Activated CD8-positive, alpha-beta memory T cell treated with anti-CD3 and anti-CD28 coated beads for 4 hours (primary cell): ENCODE results near the gene SALL4.
"Not testable (repeated sequence)": the region's sequence is repeated elsewhere in the genome, so short reads cannot be mapped to it uniquely, and the experiment has no call there.

Source experiments
- DNase-seq, 2 donors: peaks; one replicate each; pipeline ENCODE4 v3.0.0-alpha.2; 2020; ENCODE audit warnings: low read depth in 2 of 2

SALL4 gene

DNA sequence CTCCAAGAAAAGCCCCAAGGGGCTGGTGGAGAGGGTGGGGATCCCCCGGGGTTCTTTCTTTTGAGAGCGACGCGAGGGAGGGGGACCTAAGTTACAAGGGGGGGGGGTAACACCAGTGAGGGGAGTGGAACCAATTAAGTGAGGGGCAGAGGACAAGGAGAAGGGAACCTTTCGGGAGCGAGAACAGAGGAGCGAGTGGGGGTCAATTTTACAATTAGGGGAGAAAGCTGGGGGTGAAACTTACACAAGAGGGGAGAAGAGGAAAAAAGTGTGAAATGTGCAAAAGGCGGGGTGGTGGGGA, 548 bp downstream of the SALL4 start:
- DNase-seq = no peak

DNA sequence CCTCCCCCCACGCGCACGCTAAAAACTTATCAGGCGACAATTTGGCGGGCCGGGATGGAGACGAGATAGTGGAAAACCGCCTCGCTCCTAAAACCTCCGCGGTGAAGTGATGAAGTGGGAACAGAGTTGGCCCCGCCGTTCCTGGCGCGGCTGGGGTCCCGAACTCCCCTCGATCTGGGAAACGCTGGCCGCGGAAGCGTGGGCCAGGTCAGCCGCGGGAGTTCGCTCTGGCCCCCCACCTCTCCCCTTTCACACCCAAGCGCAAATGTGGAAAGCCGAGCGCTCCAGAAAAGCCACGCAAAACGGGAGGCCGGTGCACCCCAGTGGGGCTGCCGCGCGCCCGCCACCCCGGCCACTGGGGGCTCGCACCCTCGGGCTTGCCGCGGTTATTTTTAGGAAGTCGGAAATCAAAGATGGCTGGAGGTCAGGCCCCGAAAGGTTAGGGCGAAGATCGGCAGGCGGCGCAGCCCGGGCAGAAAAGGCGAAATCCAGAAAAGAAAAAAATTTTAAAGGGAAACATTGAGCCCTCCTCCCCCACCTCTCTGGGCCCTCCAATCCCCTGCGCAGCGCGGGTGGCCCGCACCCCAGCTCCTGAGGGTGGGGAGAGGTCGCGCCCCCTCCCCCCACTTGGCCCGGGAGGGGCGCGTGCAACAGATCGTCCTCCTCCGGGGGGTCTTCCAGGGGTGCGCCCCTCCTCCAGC, 1.0 kb downstream of the SALL4 start:
- no peak for DNase-seq

DNA sequence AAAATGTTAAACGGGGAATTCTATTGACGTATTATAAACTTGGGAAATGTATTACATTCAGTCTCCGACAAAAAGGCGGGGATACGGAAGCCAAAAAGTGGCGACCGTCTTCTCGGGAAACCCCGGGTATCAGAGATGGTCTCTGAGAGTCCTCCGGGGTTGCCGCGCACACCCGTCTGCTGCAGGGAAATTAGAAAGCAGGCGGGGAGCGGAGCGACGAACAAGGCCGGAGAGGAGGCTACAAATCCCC, 1.5 kb downstream of the SALL4 start:
- no peak for DNase-seq

DNA sequence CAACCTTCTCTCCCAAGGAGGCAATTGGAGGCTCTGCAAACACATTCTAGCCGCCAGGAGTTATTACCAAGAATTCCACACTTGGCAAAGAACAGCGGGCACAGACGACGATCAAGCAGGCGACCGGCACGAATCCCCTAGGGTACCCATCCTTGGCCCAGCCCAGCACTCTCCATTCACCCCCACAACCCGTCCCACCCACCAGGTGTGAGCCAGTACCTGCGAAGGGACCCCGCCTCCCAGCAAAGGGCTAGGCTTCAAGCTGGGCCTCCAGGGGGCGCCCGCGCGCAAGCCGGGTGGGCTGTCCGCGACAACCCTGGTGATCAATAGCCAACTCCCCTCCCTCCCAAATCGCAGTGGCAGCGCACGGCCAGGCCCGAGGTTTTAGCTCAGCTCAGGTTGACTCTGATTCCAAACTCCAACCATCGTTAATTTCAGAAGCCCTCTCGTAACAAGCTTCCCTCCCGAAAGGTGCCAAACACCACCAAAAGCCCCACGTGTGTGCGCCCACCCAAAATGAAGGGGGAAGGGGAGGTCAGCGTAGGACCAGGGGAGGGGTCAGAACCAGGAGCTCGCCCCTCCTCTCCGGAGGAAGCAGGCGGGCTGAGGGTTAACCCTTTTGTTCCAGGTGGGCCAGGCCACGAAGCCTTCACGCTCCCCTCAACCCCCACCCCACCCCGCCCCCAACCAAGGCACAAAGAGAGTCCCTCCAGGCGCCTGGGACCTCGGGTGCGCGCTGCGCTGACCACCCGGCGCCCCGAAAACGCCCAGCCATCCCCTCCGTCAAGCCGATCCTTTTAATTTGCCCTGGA, 2.1 kb downstream of the SALL4 start:
- peak; percentile 14 to 24 for DNase-seq

DNA sequence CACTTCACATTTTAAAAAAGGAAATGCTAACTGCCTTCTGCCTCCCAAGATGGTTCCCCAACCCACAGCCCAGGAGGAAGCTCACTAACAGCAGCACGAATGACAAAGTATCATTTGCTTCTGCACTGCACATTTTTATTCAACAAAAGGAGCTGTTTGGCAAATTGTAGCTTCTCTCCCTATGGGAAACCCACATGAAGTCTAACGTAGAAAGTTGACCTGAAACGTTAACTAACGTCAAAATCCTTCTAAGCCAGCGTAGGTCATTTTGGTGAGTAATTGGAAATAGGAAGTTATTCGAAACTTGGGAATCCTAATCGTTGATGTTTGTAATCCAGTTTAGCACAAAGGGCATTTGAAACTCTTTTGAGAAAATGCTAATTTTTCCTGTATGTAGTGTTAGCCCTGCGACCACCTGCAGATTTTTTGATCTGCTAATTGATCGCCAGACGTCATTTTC, 2.9 kb downstream of the SALL4 start:
- no peak for DNase-seq

DNA sequence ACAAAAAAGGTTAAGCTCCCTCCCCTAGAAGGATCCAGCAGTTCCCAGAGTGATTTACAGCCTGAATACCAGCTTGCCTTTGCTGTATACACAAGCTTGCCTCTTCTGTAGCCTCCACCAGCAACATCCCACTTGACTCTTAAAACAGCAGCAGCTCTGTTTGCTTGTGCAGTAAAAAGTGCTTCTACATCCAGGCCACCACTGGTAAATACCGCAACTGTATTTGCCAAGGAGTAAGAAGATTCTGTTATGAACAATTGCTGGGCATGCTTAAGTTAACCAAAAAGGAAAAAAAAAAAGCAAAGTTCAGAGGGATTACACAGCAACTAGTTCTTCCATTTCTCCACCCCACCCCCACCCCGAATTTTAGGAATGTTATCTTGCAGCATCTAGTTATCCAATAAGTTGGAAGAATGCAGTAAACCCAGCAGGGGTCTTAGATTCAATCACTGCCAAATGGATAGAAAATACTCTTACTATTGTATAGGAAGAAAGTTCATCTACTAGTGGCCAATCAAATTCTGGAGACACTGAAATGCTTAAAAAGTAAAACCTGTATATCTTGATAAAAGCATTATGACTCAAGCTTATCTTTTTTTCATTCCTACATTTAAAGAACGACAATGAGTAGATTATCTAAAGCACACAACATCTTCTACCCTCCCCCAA, 4.8 kb downstream of the SALL4 start:
- no peak for DNase-seq

DNA sequence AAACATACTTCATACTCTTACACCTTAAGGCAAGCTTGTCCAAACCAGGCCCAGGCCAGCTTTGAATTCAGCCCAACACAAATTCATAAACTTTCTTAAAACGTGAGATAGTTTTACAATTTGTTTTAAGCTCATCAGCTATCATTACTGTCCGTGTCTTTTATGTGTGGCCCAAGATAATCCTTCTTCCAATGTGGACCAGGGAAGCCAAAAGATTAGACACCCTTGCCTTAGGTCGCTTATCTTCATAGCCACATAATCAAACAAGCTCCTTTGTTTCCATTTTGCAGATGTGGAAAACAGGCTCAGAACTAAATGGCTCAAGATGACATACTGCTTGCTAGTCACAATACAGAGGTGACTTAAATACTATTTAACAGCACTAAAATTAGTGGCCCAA, 6.0 kb downstream of the SALL4 start:
- no peak for DNase-seq

DNA sequence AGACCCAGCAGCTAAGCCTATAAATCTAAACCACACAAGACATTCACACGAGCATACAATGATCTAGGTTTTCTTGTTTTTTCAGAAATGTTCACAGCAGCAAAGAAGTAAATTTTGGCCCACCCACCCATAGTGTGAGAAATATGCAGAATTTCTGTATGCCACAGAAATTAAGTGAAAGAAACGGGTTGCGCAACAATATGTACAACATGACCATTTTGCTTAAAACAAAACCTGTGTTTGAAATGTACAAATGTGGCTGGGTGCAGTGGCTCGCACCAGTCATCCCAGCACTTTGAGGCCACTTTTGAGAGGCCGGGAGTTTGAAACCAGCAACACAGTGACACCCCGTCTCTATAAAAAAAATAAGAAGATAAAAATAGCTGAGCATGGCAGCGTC, 9.4 kb downstream of the SALL4 start:
- no peak for DNase-seq

DNA sequence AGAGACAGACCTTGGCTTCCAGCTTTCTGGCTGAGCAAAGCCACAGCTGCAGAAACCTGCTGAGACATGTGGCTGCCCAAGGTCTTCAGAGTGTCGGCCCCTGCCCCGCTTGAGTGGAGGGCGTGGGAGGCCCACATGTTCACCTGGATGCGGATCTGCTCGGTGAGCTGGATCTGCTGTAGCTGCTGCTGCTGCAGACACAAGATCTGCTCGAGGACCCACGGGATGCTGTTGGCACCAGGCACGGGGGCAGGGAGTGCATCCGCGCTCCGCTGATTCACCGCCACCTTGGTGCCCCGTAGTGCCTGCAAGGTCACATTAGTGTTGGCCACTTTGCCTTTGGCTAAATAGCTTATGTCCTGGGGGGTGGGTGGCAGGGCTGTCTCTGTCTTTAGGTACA, 10.7 kb downstream of the SALL4 start:
- DNase-seq = no peak

DNA sequence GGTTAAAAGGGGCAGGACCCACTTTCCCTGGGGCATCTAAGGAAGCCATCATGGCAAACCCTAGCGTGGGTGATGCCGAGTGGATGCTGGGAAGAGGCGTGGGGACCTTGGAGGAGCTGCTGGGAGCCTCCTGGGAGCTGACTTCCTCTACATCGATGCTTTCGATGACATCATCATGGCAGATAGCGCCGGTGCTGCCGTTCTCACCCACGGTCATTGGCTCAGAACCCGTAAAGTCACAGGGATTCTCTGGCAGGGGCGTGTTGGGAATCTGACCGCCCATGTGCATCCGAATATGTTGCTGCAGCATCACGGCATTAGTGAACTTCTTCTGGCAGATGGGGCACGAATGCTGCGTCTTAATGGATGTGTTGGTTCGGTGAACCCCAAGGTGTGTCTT, 12.1 kb downstream of the SALL4 start:
- no peak for DNase-seq

DNA sequence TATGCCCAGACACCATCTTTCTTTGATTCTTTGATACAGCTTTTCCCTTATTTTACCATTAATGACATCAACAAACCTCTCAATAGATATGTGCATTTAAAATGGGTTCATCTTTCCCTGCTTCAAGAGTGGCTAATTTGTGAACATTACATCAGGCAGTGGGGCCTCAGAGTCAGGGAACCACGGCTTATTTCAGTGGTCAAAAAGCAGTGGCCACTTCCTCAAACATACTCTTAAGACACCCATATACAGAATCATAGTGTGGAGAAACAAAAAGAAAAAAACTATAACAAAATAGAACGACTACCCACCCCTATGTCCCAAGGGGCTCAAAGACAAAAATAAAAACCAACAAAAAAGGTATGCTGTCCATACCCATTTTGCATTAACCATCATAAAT, 12.9 kb downstream of the SALL4 start:
- DNase-seq = no peak

DNA sequence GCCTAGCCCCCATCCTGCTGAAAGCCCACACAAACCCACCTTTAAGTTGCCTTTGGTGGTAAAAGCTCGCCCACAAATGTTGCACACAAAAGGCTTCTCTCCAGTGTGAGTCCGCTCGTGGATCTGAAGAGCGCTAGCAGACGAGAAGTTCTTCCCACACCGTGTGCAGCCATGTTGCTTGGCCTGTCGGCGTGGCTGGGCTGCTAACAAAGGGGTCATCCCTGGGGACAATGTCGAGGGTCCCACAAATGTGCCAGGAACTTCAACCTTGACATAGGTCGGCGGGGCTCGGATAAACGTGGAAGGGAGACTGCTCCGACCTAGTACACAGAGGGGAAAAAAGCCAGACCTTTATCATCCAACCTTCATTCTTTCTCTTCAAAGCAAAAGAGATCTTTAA, 13.5 kb downstream of the SALL4 start:
- DNase-seq = no peak

DNA sequence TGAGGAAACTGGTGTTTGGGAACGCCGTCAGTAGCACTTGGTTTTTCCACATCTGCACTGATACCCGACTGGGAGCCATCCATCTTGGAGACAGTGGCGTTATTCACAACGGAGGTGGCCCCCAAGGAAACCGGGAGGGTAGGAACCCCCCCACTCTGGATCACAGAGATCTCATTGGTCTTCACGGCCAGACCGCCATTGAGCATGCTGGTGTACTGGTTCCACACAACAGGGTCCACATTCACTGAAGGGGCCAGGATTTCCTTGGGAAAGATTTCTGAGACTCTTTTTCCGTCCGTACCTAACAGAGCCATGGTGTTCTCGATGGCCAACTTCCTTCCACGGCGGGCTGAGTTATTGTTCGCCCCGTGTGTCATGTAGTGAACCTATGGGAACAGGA, 18.0 kb downstream of the SALL4 start:
- DNase-seq = no peak

DNA sequence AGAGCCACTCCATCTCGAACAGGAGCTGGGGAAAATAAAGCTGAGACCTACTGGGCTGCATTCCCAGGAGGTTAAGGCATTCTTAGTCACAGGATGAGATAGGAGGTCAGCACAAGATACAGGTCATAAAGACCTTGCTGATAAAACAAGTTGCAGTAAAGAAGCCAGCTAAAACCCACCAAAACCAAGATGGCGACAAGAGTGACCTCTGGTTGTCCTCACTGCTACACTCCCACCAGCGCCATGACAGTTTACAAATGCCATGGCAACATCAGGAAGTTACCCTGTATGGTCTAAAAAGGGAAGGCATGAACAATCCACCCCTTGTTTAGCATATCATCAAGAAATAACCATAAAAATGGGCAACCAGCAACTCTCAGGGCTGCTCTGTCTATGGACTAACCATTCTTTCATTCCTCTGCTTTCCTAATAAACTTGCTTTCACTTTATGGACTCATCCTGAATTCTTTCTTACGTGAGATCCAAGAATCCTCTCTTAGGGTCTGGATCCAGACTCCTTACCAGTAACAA, 24.0 kb downstream of the SALL4 start:
- not testable (repeated sequence) for DNase-seq

DNA sequence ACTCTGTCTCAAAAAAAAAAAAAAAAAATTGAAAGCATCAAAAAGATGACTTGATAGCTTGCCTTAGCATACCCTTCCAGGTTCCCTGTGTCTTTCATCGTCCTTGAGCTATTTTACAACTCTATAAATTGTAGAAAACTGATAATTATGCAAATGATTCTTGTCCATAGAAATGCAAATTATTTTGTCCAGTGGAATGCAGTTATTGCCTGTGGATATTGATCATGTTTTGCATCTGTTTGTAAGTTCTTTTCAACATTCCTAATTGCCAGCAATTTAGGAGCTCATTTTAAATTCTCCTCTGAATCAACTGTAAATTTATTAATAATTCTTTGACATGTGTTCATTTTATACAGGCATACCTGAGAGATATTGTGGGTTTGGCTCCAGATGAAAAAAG, 27.1 kb downstream of the SALL4 start:
- no peak for DNase-seq

DNA sequence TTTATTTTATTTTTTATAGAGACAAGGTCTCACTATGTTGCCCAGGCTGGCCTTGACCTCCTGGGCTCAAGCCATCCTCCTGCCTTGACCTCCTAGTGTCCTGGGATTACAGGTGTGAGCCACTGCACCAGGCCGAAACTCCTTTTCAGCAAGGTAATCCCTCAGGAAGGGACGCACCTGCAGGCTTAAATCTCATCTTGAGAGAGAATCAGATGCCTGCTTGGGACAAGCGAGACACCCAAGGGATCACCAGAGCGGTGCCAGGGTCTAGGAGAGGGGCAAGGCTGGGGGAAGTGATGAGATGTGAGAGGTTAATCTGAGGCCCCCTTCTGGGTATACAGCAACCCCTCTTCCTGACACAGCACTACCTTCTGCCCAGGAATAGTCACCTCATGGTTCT, 30.1 kb downstream of the SALL4 start:
- no peak for DNase-seq

DNA sequence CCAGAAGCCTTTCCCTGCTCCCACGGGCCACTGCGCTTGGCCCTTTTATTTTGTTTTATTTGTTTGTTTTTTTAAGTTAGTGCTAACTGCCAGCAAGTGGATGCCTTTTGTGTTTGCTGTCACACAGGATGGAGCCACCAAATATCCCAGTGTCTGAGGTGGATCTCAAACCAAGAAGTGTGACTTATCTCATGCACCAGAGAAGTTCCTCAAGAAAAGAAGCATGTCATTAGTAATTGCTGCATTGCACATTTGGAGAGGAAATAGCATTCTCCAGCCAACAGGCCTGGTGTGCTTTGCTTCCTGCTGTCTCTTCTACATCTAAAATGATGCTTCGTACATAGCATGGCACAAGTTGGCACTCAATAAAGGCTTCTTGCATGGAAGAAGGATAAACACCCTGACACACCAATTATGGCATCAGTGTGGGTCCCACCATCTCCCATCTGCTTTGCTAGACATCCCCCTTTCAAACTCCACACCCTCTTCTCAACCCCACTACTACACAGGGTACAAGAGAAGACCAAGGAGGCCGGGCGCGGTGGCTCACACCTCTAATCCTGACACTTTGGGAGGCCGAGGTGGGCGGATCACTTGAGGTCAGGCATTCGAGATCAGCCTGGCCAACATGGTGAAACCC, 32.2 kb downstream of the SALL4 start:
- no peak for DNase-seq

DNA sequence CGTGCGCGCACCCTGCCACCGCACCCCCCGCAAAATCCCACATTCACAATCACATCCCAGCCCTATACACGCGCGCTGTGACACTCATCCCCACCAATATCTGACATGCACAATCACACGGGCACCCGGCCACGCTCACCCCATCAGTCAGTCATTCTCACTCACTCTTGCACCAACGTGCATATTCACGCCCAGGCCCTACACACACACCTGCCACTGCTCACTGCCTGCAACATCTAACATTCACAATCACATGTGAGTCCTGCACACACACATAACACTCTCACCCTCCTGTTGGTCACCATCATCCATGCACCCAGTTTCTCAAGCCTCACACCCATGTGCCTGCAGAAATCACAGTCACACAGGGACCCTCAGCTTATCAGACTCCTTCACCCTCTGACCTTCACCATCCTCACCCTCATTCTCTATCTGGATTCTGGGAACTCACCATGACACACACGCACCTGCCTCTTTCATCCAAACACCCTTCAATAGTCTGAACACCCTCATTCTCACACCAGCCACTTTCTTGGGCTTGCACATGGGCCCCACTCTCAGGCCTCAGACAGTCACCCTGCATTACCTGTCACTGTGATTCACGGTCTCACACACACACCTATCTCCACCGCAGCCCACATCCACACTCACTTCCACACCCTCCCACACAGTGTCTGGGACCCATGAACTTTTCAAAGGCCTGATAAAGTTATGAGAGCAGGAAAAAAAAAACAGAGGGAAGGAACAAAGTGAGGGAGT, 33.4 kb downstream of the SALL4 start:
- DNase-seq = no peak

DNA sequence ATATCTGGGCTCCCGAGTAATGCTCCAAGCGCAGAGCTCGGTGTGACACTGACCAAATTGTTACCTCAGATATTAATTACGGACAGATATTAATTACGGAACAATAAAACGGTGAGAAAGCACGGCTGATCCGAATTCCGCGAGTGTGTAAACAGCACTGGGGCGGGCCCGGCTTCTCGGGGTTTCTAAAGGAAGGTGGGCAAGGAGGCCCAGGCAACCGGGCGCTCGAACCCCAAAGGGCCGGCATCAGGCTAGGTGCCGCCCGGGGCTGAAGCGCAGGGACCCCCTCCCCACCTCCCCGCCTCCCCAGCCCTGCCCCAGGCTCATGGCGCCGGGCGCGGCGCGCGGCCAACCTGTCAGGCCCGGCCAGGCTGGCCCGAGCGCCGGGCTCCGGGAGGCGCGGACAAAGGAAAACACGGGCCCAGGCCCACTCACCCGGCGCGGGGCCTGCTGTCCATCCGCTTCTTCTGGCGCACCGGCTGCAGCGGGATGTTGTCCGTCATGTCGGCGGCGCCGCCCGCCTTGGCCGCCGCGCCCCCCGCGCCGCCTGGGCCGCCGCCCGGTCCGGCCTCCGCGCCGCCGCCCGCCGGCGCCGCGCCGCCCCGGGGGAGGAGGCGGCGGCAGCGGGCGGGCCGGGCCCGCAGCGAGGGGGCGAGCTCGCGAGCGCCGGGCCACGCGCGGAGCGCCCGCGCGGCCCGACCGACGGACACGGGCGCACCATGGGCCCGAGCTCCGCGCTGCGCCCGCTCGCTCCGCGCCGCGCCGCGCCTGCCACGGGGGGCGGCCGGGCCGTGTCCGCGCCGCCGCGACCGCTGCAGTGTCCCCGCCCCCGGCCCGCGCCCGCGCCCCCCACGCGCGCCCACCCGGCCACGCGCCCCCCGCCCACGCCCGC, 34.2 kb downstream of the SALL4 start, which contains the start of gene ATP9A:
TSS of gene ATP9A (minus strand) at position 524 of the 892 bp plus-strand sequence. CDS start at position 503, 21 bp downstream.
- no peak for DNase-seq

DNA sequence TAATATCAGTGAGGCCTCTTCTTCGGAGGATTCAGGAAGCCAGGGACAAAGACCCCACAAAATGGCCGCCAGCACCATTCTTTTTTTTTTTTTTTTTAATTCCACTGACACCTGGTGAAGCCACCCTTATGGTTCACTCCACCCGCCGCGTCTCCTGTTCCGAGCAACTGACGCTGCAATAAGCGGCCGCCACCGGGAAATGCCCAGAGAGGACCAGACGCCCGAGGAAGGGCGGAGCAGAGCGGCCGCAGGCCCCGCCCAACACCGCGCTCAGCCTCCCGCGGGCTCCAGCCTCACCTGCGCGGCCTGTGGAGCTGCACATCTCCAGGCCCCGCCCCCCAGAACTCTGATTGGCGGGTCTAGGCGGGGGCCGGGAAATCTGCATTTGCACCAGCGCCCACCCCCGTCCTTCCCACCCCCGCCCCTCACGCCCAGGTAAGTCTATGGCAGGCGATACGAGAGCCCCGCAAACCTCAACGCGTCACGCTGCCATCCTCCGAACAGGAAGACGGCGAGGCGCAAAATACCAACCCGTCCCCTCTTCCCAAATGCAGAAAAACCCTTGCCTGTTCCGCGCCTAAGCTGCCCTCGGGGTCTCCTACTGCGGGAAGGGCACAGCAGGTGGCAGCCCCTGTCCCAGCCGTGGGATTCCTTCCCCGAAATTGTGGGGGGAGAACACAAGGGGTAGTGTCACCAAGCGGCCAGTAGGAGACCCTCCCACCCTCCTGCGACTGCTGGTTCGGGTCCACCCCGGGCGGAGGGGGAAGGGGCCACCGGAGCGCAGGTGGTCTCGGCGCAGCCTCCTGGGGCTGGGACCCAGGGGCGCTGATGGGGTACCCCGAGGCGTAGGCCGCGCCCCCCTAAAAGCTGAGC, 35.1 kb downstream of the SALL4 start:
- DNase-seq = peak in 1 of 2 donors; percentile 25
